Cardiac fibroblast (primary cell): ENCODE results near the gene VDR.

Experiments
- DNase-seq, 2 donors: peaks; one replicate each; pipeline versions ENCODE4 v3.0.0 to v3.0.0-alpha.2; 2010; ENCODE audit warnings: low read depth in 2 of 2
- H3K4me3 ChIP-seq, 2 donors: replicated peaks in 1 of 2; 1 replicate in 1 of 2; 2 replicates in 1 of 2; pipeline ENCODE4 v1.5.1; 2011; ENCODE audit warnings: low read depth in 2 of 2, low read length in 2 of 2, mild to moderate bottlenecking in 2 of 2, moderate library complexity in 1 of 2
- TF ChIP-seq, protein P1 (sequence below): IDR thresholded peaks from one replicate; pipeline ENCODE4 v1.5.1; 2011; ENCODE audit warnings: low read depth, mild to moderate bottlenecking, low read length, inconsistent platforms

The VDR gene

DNA sequence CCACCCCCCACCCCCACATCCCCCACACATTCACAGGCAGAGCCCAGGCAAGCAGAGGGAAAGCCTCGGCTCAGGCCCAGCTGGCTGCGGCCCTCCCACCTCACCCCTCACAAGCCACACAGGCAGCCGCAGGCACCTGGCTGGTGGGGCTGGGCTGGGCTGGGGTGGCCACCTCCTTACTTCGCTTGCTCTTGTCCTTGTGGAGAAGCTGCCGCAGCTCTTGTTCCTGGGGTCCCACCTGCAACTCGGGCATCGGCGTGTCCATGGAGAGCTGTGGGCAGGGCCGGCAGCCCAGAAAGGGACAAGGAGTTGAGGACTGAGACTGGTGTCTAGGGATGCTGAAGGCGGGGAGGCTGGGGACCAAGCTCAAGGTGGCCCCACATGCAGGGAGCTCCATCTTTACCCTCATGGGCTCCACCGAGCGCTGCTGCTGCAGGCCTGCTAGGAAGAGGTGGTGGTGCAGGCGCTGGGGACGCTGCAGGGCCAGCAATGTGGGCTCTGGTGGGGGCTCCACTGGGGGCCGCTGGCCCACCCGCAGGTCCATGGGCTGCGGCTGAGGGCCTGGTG is 106.3 kb downstream of the VDR start:
- TF ChIP-seq, protein P1, sequence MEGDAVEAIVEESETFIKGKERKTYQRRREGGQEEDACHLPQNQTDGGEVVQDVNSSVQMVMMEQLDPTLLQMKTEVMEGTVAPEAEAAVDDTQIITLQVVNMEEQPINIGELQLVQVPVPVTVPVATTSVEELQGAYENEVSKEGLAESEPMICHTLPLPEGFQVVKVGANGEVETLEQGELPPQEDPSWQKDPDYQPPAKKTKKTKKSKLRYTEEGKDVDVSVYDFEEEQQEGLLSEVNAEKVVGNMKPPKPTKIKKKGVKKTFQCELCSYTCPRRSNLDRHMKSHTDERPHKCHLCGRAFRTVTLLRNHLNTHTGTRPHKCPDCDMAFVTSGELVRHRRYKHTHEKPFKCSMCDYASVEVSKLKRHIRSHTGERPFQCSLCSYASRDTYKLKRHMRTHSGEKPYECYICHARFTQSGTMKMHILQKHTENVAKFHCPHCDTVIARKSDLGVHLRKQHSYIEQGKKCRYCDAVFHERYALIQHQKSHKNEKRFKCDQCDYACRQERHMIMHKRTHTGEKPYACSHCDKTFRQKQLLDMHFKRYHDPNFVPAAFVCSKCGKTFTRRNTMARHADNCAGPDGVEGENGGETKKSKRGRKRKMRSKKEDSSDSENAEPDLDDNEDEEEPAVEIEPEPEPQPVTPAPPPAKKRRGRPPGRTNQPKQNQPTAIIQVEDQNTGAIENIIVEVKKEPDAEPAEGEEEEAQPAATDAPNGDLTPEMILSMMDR = no peak
- DNase-seq = no peak
- H3K4me3 ChIP-seq = no peak overlapping the region

DNA sequence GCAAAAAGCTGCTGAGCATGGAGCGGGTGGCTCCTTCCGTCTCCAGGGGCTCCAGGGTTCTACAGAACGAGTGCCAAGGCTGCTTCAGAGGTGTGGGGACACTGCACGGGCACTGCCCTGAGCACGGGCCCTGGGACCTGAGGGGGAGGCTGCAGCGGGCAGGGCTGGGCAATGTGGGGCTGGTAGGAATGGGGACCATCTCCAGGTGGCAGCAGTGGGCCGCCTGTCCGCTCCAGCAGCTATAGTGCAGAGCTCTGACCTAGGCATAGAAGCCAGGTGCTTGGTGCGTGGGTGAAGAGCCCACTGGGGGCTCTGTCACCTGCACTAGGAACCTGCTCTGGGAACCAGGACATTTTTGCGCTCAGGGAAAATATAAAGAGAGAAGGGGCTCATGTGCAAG is 107.4 kb downstream of the VDR start:
- H3K4me3 ChIP-seq = no peak overlapping the region
- no peak for DNase-seq
- TF ChIP-seq, protein P1 = no peak

DNA sequence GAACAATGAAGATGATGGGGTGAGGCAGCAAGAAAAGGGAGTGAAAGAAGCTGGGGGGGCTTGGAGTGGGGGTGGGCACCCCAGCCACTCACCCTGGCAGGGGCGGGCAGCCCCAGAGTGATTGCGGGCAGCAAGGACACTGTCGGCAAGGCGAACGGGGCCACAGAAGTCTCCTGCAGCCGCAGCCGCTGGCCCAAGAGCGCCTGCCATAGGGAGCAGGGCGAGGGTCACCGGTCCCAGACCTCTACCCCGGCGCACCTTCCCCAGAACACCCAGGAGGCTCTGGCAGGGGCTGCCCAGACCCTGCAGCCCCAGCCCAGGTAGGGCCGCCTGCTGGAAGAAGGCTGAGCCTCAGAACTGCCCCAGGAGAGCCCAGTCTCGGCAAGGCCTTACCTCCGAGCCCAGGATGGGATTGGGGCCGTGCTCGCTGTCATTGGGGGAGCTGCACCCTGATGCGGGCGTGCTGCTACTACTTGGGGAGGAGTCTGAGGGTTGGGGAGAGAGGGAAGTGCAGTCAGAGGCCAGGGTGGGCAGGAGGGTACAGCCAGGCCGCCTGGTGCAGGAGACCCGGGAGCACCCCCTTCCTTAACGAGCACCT is 108.9 kb downstream of the VDR start:
- H3K4me3 ChIP-seq = no peak overlapping the region
- DNase-seq = no peak
- TF ChIP-seq, protein P1 = no peak

DNA sequence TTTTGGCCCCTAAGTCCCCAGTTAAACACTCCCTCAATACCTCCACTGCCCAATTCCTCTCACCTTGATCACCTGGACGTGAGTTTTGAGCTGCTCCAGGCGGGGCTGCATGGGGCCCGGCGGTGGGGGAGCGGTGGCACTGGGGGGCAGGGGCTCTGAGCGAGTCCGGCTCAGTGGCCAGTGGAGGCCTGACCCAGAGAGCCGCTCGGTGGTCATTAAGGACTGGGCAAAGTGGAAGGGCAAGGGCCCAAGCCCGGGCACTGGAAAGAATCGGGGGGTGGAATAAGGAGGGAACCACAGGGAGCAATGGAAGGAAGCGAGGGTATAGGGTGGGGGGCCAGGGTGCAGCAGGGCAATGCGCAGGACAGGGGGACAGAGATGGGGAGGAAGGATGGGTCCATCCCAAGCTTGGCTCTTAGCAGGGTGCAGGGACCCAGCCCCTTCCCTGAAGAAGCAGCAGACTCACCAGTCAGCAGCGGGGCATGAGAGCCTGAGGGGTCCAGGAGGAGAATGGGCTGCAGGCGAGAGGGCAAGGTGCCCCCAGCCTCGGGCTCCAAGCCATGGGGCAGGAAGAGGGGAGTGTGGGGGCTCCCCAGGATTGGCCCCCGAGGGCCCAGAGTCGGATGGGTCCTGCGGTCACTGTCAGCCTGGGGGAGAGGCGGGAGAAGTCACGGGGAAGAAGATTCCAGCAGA is 109.5 kb downstream of the VDR start:
- TF ChIP-seq, protein P1 = no peak

DNA sequence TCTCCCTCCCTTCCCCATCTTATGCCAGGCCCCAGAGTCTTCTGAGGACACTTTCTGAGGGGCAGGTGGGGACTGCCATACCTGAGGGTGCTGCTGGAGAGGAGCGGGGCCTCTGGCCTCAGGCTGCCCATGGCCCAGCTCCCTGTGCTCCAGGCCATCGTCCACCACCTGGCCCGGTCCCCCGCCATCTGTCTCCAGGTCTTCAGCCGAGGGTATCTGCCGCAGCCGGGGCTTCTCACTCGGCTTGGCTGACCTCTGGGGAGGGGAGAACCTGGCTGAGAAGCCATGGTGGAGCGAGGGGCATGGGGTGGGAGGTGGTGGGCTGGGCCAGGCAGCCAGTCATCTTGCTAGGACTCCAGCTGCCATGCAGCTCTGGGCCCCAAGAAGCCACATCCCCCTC is 110.1 kb downstream of the VDR start:
- TF ChIP-seq, protein P1 = no peak
- H3K4me3 ChIP-seq = no peak overlapping the region
- DNase-seq = no peak

More for the DNA sequence above, 109.5 kb downstream of the VDR start:
- DNase-seq = no peak
- H3K4me3 ChIP-seq = no peak overlapping the region

DNA sequence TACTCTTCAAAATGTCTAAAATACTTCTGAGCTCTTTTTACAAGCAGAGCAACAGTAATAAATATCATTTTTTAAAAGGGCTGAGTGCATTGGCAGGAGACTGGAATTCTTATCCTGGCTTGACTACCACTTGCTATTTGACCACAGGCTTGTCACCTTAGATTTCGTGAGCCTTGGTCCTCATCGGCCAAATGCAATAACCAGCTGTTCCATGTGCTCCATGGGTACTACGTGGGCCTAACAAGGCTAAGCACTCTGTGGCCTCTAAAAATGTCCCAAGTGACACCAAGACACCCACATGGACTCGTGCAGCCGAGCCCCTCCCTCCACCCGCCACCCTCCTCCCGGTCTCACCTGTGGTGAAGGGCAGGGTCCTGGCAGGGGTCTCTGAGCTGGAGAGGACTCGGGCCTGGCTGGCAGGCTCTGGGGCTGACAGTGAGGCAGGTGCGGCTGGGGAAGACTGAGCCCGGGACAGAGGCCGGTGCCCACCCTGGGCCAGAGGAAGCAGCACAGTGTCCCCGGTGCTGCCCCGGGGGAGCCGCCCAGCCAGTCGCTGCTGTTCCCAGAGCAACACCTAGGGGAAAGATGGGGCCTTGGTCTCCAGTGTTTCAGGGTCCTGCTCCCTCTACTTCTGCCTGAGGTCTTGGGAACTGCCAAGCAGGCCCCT is 111.6 kb downstream of the VDR start:
- DNase-seq = no peak
- H3K4me3 ChIP-seq = no peak overlapping the region
- TF ChIP-seq, protein P1 = no peak
